ENCODE results near the gene DCST1. TPM values are rescaled to one million over a fixed set of nuclear protein-coding genes. Genes with fewer than 3 reads are reported as not detected.

DCST1 gene
- total and polyA plus RNA-seq, 2 of the 13 experiments (the other 11 are each of a cell fraction or from before 2014, with no cell fraction given), result 0.04 TPM; not detected in 1

- no peak for TF ChIP-seq PRDM10 (CRISPR knock-in tag; IDR thresholded peaks at IDR 0.05; ENCODE audit: low read depth)
- TF ChIP-seq TEAD2 (CRISPR knock-in tag; IDR thresholded peaks at IDR 0.05), result no peak
- no peak for TF ChIP-seq ZNF614 (CRISPR knock-in tag; IDR thresholded peaks at IDR 0.05; ENCODE audit: borderline replicate concordance)
- TF ChIP-seq BRCA1 (CRISPR knock-in tag; IDR thresholded peaks at IDR 0.05), result no peak
- TF ChIP-seq, protein P1, sequence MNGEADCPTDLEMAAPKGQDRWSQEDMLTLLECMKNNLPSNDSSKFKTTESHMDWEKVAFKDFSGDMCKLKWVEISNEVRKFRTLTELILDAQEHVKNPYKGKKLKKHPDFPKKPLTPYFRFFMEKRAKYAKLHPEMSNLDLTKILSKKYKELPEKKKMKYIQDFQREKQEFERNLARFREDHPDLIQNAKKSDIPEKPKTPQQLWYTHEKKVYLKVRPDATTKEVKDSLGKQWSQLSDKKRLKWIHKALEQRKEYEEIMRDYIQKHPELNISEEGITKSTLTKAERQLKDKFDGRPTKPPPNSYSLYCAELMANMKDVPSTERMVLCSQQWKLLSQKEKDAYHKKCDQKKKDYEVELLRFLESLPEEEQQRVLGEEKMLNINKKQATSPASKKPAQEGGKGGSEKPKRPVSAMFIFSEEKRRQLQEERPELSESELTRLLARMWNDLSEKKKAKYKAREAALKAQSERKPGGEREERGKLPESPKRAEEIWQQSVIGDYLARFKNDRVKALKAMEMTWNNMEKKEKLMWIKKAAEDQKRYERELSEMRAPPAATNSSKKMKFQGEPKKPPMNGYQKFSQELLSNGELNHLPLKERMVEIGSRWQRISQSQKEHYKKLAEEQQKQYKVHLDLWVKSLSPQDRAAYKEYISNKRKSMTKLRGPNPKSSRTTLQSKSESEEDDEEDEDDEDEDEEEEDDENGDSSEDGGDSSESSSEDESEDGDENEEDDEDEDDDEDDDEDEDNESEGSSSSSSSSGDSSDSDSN (CRISPR knock-in tag; IDR thresholded peaks at IDR 0.05), result no peak
- TF ChIP-seq REPIN1 (CRISPR knock-in tag; IDR thresholded peaks at IDR 0.05; ENCODE audit: borderline replicate concordance, low read depth), result no peak
- no peak for TF ChIP-seq KDM4B (CRISPR knock-in tag; IDR thresholded peaks at IDR 0.05)
- no peak for TF ChIP-seq ZKSCAN8 (CRISPR knock-in tag; IDR thresholded peaks at IDR 0.05; ENCODE audit: borderline replicate concordance)
- peak; percentile 56; the same call in 1 of the 2 replicates for TF ChIP-seq SMC3 (IDR thresholded peaks at IDR 0.05; ENCODE audit: low read length)
- TF ChIP-seq ZNF672 (CRISPR knock-in tag; IDR thresholded peaks at IDR 0.05), result no peak
- TF ChIP-seq ZBTB42 (CRISPR knock-in tag; IDR thresholded peaks at IDR 0.05), result no peak
- 0 out of 2 replicates have a peak, but pooled peaks have one; percentile 1 for TF ChIP-seq ZNF20 (CRISPR knock-in tag; IDR thresholded peaks at IDR 0.05)
- peak; percentile 58; the same call in 1 of the 2 replicates for TF ChIP-seq IRF9 (CRISPR knock-in tag; IDR thresholded peaks at IDR 0.05; ENCODE audit: borderline replicate concordance)
- TF ChIP-seq MED1 (CRISPR knock-in tag; IDR thresholded peaks at IDR 0.05), result no peak
- TF ChIP-seq HOXD1 (CRISPR knock-in tag; IDR thresholded peaks at IDR 0.05), result no peak
- TF ChIP-seq, protein P2, sequence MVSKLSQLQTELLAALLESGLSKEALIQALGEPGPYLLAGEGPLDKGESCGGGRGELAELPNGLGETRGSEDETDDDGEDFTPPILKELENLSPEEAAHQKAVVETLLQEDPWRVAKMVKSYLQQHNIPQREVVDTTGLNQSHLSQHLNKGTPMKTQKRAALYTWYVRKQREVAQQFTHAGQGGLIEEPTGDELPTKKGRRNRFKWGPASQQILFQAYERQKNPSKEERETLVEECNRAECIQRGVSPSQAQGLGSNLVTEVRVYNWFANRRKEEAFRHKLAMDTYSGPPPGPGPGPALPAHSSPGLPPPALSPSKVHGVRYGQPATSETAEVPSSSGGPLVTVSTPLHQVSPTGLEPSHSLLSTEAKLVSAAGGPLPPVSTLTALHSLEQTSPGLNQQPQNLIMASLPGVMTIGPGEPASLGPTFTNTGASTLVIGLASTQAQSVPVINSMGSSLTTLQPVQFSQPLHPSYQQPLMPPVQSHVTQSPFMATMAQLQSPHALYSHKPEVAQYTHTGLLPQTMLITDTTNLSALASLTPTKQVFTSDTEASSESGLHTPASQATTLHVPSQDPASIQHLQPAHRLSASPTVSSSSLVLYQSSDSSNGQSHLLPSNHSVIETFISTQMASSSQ (IDR thresholded peaks at IDR 0.05; ENCODE audit: low read depth), result no peak
- TF ChIP-seq, protein P2 (CRISPR knock-in tag; IDR thresholded peaks at IDR 0.05; ENCODE audit: borderline replicate concordance), result peak; percentile 15; the same call in 1 of the 2 replicates
Observed at GRCh38 chr1:155062702-155063411, 29.2 kb downstream of the DCST1 start (continued).
